Aorta (tissue), 5 donors: ENCODE data around the gene L2HGDH. TPM values are rescaled to one million over a fixed set of nuclear protein-coding genes. Genes with fewer than 3 reads are reported as not detected.

Experiments
- ATAC-seq: fragments of 200-7000 bp; cut with Tn5 transposase; one replicate; pipeline ENCODE4 v1.9.1; 2022; ENCODE audit warnings: moderate library complexity; ENCODE audit not compliant: low FRiP score
- DNase-seq, 2 donors: peaks; one replicate each; pipeline ENCODE4 v3.0.0-alpha.2; 2020
- H3K27ac ChIP-seq, 2 donors: one replicate each; pipeline ENCODE4 v1.5.1; 2013; ENCODE audit warnings: low read length in 2 of 2, mild to moderate bottlenecking in 2 of 2, moderate library complexity in 2 of 2, control low read depth in 1 of 2, inconsistent platforms in 1 of 2, low read depth in 1 of 2
- H3K27me3 ChIP-seq, 2 donors: one replicate each; pipeline ENCODE4 v1.6.1; 2013; ENCODE audit warnings: control low read depth in 1 of 2, low read length in 1 of 2, mild to moderate bottlenecking in 1 of 2, moderate library complexity in 1 of 2; ENCODE audit not compliant: insufficient read depth in 2 of 2, control insufficient read depth in 1 of 2
- H3K36me3 ChIP-seq, 2 donors: one replicate each; pipeline ENCODE4 v1.6.1; 2013; ENCODE audit warnings: control low read depth in 1 of 2, low read length in 1 of 2, mild to moderate bottlenecking in 1 of 2; ENCODE audit not compliant: insufficient read depth in 2 of 2, control insufficient read depth in 1 of 2
- H3K4me1 ChIP-seq, 2 donors: one replicate each; pipeline ENCODE4 v1.6.1; 2013; ENCODE audit warnings: low read length in 2 of 2, control low read depth in 1 of 2, mild to moderate bottlenecking in 1 of 2, moderate library complexity in 1 of 2; ENCODE audit not compliant: insufficient read depth in 2 of 2, control insufficient read depth in 1 of 2
- H3K4me3 ChIP-seq, 2 donors: one replicate each; pipeline ENCODE4 v1.5.1; 2013; ENCODE audit warnings: low read length in 2 of 2, control low read depth in 1 of 2, mild to moderate bottlenecking in 1 of 2
- H3K9me3 ChIP-seq: one replicate; pipeline ENCODE4 v1.6.1; 2013; ENCODE audit warnings: mild to moderate bottlenecking, low read length; ENCODE audit not compliant: control insufficient read depth
- WGBS, 2 donors: extraction: QIAGEN DNeasy Blood & Tissue Kit; methylation state at CpG; one replicate each; pipeline ENCODE4 v1.1.7; 2013; 5-methylcytosine and 5-hydroxymethylcytosine counted together
- intact Hi-C, 2 donors: fragments of 100-400 bp; cut with DNase I; formaldehyde crosslinking; loops; one replicate each; pipeline versions ENCODE4 v1.14.2 to v1.15.0; 2022
- polyA plus RNA-seq, 2 donors: library from polyadenylated mRNA; stranded (reverse); fragments of 200-250 nt; gene quantifications; one replicate each; pipeline ENCODE4 v1.2.3, GENCODE V29; 2013
- total RNA-seq, 2 donors: library from RNA; stranded (reverse); fragmentation: NEBNext Ultra II Directional; extraction: Animal tissue kit (Norgen Biotek cat#: 25700); gene quantifications; one replicate each; pipeline ENCODE4 v1.2.1, GENCODE V29; 2021
- donor health status: healthy with polysubstance abuse.
- donor health status: Bipolar disorder and iron deficiency.
- donor health status: DM: no; HTN: no; CAD: no.
- donor health status: DM: no; HTN: no; CAD: no.
- donor health status: DM: yes; HTN: yes; CAD: no.

The L2HGDH gene
- total and polyA plus RNA-seq, 4 donors = 1.9 to 2.7 (median 2.3) TPM

DNA sequence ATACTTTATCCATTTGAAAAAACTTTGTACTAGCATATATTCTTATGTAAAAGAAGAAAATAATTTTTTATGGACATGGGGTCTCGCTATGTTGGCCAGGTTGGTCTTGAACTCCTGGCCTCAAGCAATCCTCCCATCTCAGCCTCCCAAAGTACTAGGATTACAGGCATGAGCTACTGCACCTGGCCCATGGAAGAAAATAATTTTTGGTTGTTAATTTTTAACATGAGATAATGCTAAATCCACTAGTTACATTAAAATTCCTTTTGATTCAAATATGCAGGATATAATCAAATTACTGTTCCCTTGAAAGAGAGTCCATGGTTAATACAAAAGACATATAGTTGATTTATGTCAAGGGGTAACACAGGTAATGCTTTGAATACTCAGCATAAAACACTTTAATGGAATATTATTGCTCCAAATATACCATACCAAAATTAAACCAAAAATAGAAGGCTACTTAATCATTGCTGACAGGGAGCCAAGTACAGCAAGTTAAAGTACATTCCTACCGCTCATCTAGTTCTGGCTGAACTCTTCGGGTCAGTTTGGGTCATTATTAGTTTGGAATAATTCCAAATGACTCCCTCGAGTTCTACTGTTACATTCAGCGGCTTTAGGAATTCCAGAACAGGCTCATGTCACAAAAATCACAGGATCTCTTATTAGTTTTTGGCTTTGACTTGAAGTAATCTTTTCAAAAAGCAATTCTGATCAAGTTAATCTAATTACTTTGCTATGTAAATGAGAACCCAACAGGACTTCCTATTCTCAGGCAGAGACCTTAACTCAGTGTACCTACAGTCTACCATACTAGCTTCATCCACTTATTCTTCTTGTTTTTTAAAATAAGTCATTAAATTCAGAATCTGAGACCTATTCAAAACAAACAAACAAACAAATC lies 86.7 kb downstream of the L2HGDH start:
- DNase-seq = no peak
- intact Hi-C loops = no loop called here
- WGBS, 2 donors = 21 to 23% methylated on average over 5 of the region's 5 CpGs
- peak; percentile 76 for ATAC-seq
- H3K36me3 ChIP-seq = no peaks in the 10 kb centered on the region
- H3K4me3 ChIP-seq = no peak overlapping the region
- no peaks in the 10 kb centered on the region for H3K9me3 ChIP-seq
- no peaks in the 10 kb centered on the region for H3K27me3 ChIP-seq
- H3K27ac ChIP-seq = peak overlapping the region in 1 of 2 donors; percentile 36
- H3K4me1 ChIP-seq = peaks cover 0 to 7% of the 10 kb centered on the region in 2 donors

DNA sequence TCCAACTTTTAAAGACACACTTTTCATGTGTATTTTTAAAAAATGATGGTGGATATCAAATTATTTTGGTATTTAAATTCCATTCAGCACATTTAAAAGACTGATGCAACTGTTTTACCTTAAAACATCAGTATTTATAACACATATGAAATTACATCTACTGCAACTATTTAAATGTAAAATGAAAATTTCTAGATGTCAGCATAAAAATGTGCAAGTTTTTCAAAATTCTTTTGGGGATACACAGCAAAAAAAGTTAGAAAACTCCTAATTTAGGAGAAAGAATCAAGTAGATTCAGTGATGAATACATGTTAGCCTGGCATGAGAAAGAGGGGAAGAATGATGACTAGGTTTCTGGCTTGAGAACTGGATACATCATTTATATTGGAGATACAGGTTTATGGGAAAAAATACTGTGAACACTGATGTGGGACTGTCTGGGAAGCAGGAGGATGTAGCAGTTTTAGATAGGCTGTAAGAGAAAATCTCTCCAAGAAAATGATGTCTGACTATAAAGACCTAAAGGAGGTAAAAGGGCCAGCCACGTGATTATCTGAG lies 89.9 kb downstream of the L2HGDH start:
- no peak for DNase-seq
- Histone ChIP-seq H3K27me3 (no peaks in the 10 kb centered on the region), H3K4me3 (no peak overlapping the region), H3K27ac (no peak overlapping the region), H3K4me1 (peaks cover 0 to 4% of the 10 kb centered on the region in 2 donors), H3K9me3 (no peaks in the 10 kb centered on the region), H3K36me3 (no peaks in the 10 kb centered on the region)
- WGBS, 2 donors = 52 to 70% methylated on average over 1 of the region's 1 CpG
- ATAC-seq = no peak
- intact Hi-C loops = no loop called here

DNA sequence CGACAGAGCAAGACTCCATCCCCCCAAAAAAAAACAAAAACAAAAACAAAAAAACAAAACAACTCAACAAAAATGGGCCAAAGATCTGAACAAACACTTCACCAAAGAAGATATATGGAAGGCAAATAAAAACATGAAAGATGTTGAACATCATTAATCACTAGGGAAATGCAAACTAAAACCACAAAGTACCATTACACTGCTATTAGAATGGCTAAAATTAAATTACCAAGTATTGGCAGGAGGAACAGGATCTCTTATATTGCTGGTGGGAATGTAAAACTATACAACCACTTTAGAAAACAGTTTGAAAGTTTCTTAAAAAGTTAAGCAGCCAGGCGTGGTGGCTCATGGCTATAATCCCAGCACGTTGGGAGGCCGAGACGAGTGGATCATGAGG lies 93.5 kb downstream of the L2HGDH start:
- no peak for ATAC-seq

DNA sequence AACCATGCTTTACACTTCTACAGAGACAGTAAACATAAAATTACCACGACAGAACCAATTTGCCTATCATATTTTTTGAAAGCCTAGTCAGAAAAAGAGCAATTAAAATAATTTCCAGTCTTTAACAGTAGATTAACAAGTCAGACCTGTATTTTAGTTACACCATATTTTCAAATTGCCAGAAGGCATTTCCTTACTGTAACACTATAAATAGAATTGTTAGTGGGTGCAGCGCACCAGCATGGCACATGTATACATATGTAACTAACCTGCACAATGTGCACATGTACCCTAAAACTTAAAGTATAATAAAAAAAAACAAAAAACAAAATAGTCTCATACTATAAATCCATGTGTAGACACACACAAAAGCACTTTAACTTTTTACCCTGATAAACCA lies 96.6 kb downstream of the L2HGDH start:
- Histone ChIP-seq H3K4me1 (no peaks in the 10 kb centered on the region), H3K27me3 (no peaks in the 10 kb centered on the region), H3K27ac (no peak overlapping the region), H3K4me3 (no peak overlapping the region), H3K9me3 (no peaks in the 10 kb centered on the region), H3K36me3 (no peaks in the 10 kb centered on the region)
- WGBS, 2 donors = 60 to 63% methylated on average over 2 of the region's 2 CpGs
- no peak for DNase-seq
- intact Hi-C loops = no loop called here
- ATAC-seq = no peak

More for the DNA sequence above, 93.5 kb downstream of the L2HGDH start:
- Histone ChIP-seq H3K27me3 (no peaks in the 10 kb centered on the region), H3K9me3 (no peaks in the 10 kb centered on the region), H3K4me3 (no peak overlapping the region), H3K36me3 (no peaks in the 10 kb centered on the region), H3K4me1 (no peaks in the 10 kb centered on the region), H3K27ac (no peak overlapping the region)
- 89 to 92% methylated on average over 5 of the region's 5 CpGs for WGBS, 2 donors
- intact Hi-C loops = no loop called here
- no peak for DNase-seq

DNA sequence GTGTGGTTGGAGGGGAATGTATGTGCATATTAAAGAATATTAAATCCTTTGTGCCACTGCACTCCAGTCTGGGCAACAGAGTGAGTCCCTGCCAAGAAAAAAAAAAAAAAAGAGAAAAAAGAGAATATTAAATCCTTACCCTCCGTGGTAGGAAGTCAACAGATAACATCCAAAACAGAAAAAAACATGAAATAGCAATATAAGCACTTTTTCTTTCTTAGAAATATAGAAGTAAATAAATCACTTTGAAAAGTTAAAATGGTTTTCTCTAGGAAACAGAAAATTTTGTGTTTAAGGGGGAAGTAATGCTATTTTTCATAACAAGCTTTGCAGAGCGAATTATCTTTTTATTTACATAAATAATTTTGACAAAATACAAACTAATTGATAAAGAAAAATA lies 98.2 kb downstream of the L2HGDH start:
- Histone ChIP-seq H3K4me3 (no peak overlapping the region), H3K27me3 (no peaks in the 10 kb centered on the region), H3K27ac (no peak overlapping the region), H3K9me3 (no peaks in the 10 kb centered on the region), H3K36me3 (no peaks in the 10 kb centered on the region), H3K4me1 (peaks cover 0 to 1% of the 10 kb centered on the region in 2 donors)
- 55 to 59% methylated on average over 2 of the region's 2 CpGs for WGBS, 2 donors
- intact Hi-C loops = no loop called here
- DNase-seq (no peak), ATAC-seq (no peak)

DNA sequence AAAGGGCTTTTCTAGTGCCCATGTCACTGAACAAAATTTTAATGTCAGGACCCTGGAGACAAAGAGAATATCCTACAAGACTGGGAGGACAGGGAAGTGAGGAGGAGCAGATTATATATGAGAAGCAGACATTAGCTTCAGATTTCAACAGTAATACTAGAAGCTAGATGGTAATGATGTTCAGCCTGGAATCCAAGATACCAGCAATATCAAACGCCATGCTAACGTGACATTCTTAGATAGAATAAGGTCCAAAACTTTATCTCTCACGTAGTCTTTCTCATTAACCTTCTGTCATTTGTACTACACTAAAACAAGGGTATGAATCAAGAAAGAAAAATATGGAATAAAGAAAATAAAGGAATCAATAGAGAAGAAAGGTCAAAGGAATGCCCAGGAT lies 99.3 kb downstream of the L2HGDH start:
- WGBS, 2 donors = 42 to 48% methylated on average over 3 of the region's 3 CpGs
- DNase-seq = no peak
- intact Hi-C loops = no loop called here
- no peak overlapping the region for H3K4me3 ChIP-seq
- ATAC-seq = no peak
- H3K27ac ChIP-seq = no peak overlapping the region
- H3K36me3 ChIP-seq = no peaks in the 10 kb centered on the region
- peaks cover 0 to 1% of the 10 kb centered on the region in 2 donors for H3K4me1 ChIP-seq
- no peaks in the 10 kb centered on the region for H3K9me3 ChIP-seq
- H3K27me3 ChIP-seq = no peaks in the 10 kb centered on the region

DNA sequence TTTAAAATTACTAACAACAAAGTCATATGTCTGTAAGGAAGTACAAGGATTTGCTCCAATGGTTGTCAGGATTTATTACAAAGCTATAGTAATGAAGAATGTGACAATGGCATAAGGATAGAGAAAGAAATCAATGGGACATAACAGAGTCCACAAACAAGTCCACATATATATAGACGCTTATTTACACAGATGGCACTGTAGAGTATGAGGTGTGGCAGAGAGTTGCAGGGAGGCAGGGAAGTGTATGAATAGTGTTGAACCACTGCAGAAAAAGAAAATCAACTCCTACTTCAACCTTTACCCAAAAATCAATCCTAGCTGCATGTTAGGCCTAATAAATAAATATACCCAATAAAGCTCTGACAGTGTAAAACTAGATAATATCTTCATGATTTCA lies 102.0 kb downstream of the L2HGDH start:
- Histone ChIP-seq H3K27me3 (no peaks in the 10 kb centered on the region), H3K36me3 (no peaks in the 10 kb centered on the region), H3K27ac (no peak overlapping the region), H3K4me3 (no peak overlapping the region), H3K9me3 (no peaks in the 10 kb centered on the region), H3K4me1 (peaks cover 0 to 1% of the 10 kb centered on the region in 2 donors)
- ATAC-seq (no peak), DNase-seq (no peak)
- WGBS, 2 donors = 82 to 86% methylated on average over 1 of the region's 1 CpG
- intact Hi-C loops = no loop called here

DNA sequence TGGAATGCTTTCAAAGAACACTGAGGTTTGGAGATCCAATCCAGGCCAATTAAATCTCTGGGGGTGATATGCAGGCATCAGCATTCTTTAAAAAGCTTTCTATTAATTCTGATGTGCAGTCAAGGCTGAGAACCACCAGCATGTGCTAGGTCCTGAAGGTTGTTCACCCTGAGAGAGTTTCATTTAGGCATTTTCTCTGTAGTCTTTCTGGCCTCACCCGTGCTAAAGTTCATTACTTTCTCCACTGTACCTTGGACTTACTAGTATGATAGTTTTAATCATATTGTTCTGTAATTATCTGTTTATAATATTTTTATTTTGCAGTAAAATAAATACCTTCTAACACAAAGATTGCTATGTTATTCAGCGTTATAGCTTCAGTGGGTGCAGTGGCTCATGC lies 113.5 kb downstream of the L2HGDH start:
- Histone ChIP-seq H3K4me1 (no peaks in the 10 kb centered on the region), H3K9me3 (no peaks in the 10 kb centered on the region), H3K27ac (no peak overlapping the region), H3K36me3 (peaks cover 0 to 5% of the 10 kb centered on the region in 2 donors), H3K27me3 (no peaks in the 10 kb centered on the region), H3K4me3 (no peak overlapping the region)
- DNase-seq (no peak), ATAC-seq (no peak)
- 95 to 96% methylated on average over 2 of the region's 2 CpGs for WGBS, 2 donors
- intact Hi-C loops = no loop called here

DNA sequence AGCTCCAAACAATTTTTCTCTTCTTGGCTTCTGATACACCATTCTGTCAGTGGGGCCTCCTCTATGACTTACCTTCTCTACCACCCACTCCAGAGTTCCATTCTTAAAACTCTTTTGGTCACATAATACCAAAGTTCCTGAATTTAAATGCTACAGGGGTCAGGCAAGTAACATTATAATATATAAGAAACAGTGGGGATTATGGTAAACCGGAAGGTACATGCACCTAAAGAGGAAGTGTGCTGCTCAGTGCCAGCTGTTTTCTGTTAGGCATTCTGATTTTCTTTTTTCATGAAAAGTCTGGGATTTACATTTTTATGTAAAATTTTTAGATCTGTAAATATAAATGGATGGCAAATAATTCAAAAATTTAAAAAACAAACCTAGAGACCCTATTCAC lies 120.5 kb downstream of the L2HGDH start:
- no peak overlapping the region for H3K27ac ChIP-seq
- intact Hi-C loops = no loop called here
- DNase-seq (no peak), ATAC-seq (no peak)
- H3K9me3 ChIP-seq = no peaks in the 10 kb centered on the region
- peaks cover 0 to 3% of the 10 kb centered on the region in 2 donors for H3K36me3 ChIP-seq
- no peaks in the 10 kb centered on the region for H3K27me3 ChIP-seq
- H3K4me1 ChIP-seq = no peaks in the 10 kb centered on the region
- 86 to 90% methylated on average over 1 of the region's 1 CpG for WGBS, 2 donors
- H3K4me3 ChIP-seq = no peak overlapping the region
